ENCODE measurements around the gene STXBP2.

Gene STXBP2

DNA sequence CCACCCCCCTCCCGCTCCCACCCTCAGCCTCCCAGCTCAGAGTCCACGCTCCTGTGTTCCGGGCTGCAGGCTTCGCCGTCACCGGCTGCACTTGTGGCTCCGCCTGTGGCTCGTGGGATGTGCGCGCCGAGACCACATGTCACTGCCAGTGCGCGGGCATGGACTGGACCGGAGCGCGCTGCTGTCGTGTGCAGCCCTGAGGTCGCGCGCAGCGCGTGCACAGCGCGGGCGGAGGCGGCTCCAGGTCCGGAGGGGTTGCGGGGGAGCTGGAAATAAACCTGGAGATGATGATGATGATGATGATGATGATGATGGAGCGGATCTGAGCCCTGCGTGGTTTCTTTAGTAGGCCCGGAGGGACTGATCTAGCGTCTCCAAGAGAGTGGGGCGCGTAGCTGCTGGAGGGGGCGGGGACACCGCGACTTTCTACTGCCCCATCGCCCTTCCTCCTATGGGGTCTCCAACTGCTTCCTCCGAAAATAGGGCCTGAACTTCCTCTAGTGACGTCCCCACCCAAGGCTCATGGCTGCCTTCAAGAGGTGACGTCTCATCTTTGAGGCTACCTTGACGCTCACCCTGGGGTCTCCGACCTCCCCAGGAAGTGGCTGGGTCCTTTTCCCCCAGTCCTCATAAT, 33.4 kb downstream of the STXBP2 start:
- peak; percentile 58 for DNase-seq
- Mint-ChIP-seq H3K4me1 (no peaks in the 10 kb centered on the region), H3K36me3 (ENCODE audit: low read depth) (no peaks in the 10 kb centered on the region), H3K9me3 (peaks cover 15% of the 10 kb centered on the region), H3K4me3 (peak overlapping the region; percentile 82), H3K27me3 (ENCODE audit: low read depth, poor library complexity) (peaks cover 97% of the 10 kb centered on the region), H3K27ac (no peak overlapping the region)
- TF ChIP-seq, protein P1, sequence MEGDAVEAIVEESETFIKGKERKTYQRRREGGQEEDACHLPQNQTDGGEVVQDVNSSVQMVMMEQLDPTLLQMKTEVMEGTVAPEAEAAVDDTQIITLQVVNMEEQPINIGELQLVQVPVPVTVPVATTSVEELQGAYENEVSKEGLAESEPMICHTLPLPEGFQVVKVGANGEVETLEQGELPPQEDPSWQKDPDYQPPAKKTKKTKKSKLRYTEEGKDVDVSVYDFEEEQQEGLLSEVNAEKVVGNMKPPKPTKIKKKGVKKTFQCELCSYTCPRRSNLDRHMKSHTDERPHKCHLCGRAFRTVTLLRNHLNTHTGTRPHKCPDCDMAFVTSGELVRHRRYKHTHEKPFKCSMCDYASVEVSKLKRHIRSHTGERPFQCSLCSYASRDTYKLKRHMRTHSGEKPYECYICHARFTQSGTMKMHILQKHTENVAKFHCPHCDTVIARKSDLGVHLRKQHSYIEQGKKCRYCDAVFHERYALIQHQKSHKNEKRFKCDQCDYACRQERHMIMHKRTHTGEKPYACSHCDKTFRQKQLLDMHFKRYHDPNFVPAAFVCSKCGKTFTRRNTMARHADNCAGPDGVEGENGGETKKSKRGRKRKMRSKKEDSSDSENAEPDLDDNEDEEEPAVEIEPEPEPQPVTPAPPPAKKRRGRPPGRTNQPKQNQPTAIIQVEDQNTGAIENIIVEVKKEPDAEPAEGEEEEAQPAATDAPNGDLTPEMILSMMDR (IDR thresholded peaks at IDR 0.05): no peak

DNA sequence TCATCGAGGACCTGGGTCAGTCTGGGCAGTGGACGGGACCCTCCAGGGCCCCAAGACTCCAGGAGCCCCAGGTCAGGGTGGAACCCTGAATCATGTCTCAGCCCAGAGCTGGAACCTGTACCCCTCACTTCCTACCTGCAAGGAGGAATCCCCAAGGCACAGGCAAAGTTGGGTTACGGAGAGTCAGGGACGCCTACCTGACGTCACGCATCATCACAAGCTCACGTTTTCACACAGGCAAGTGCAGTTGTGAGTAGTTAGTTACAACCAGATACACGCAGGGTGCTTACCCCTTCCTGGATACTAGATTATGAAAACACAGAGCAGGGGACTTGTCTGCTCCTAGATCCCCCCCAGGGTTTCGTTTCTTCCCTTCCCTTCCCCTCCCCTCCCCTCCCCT, 33.9 kb downstream of the STXBP2 start:
- peak overlapping the region; percentile 82 for H3K4me3 Mint-ChIP-seq
- H3K9me3 Mint-ChIP-seq: peaks cover 15% of the 10 kb centered on the region
- no peak overlapping the region for H3K27ac Mint-ChIP-seq
- H3K36me3 Mint-ChIP-seq (ENCODE audit: low read depth): no peaks in the 10 kb centered on the region
- DNase-seq: no peak
- H3K4me1 Mint-ChIP-seq: no peaks in the 10 kb centered on the region
- H3K27me3 Mint-ChIP-seq (ENCODE audit: low read depth, poor library complexity): peaks cover 95% of the 10 kb centered on the region
- TF ChIP-seq, protein P1 (IDR thresholded peaks at IDR 0.05): no peak

DNA sequence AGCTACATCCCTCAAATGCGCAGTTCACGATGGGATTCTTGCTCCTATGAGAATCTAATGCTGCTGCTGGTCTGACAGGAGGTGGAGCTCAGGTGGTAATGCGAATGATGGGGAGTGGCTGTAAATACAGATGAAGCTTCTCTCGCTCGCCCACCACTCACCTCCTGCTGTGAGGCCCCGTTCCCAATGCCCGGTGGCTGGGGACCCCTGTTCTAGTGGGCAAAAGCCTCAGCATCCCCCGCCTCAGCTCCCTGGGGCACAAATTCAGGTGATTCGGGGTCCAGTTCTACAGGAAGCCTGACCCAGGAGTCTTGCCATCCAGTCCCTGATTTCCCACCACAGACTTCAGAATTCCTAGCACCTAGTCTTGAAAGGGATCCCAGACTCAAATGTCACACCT, 35.6 kb downstream of the STXBP2 start:
- Mint-ChIP-seq H3K27ac (no peak overlapping the region), H3K4me3 (no peak overlapping the region), H3K36me3 (ENCODE audit: low read depth) (no peaks in the 10 kb centered on the region), H3K4me1 (peaks cover 5% of the 10 kb centered on the region), H3K9me3 (peaks cover 15% of the 10 kb centered on the region), H3K27me3 (ENCODE audit: low read depth, poor library complexity) (peaks cover 95% of the 10 kb centered on the region)
- TF ChIP-seq, protein P1 (IDR thresholded peaks at IDR 0.05): no peak
- no peak for DNase-seq

DNA sequence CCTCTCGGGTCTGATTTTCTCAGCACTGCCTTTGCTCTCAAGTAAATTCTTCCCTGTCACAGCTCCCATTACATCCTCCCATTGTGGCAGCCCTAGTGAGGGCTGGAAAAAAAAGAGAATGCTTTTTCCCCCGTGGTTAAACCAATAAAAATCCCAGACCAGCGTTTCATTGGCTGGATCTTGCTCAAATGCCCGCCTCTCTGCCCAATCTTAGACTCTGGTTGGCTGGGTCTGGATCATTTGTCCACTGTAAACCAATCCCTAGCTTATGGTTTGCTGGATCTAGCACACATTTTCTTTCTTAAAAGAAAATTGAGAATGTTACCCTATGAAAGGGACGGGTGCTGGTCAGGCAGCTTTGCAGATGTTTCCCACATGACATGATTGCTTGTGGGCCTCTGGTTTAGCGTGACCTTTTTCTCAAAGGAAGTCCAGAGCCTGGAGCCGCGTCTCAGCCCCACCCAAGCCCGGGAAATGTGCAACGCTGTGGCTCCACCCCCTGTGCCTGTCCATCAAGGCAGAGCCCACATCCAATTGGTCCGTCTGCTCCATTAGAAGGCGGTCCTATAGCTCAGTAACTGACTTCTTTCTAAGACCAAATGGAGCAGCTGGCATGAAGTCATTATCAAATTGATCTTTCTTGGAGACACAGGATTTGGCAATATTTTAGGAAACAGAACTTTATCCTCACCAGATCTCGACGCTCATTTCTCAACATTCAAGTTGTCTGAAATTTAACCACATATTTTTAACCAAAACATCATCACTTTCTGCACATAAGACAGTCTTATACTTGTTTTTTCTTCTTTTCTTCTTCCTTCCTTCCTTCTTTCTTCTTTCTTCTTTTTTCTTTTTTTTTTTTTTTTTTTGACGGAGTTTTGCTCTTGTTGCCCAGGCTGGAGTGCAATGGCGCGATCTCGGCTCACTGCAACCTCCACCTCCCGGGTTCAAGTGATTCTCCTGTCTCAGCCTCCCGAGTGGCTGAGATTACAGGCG, 37.4 kb downstream of the STXBP2 start:
- Mint-ChIP-seq H3K9me3 (peaks cover 15% of the 10 kb centered on the region), H3K27ac (no peak overlapping the region), H3K4me3 (no peak overlapping the region), H3K4me1 (peaks cover 17% of the 10 kb centered on the region), H3K36me3 (ENCODE audit: low read depth) (no peaks in the 10 kb centered on the region), H3K27me3 (ENCODE audit: low read depth, poor library complexity) (peaks cover 87% of the 10 kb centered on the region)
- DNase-seq: peak; percentile 39
- TF ChIP-seq, protein P1 (IDR thresholded peaks at IDR 0.05): no peak

DNA sequence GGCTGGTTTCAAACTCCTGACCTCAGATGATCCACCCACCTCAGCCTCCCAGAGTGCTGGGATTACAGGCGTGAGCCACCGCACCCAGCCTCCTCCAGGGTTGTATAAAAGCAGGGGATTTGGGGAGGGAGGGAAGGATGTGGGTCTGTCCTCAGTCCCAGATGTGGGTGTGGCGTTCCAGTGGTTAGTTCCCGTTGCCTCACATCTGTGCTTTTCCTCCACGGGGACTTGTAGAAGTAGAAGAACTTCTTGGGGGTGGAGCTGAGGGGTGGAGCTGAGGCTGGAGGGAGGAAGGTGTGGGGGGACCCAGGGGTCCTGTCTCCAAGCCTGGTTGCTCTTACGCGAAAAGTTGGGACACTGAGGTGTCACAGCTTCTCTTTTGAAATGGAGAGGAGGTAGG, 39.5 kb downstream of the STXBP2 start:
- no peaks in the 10 kb centered on the region for H3K36me3 Mint-ChIP-seq (ENCODE audit: low read depth)
- peaks cover 77% of the 10 kb centered on the region for H3K27me3 Mint-ChIP-seq (ENCODE audit: low read depth, poor library complexity)
- DNase-seq: no peak
- H3K4me1 Mint-ChIP-seq: peaks cover 27% of the 10 kb centered on the region
- TF ChIP-seq, protein P1 (IDR thresholded peaks at IDR 0.05): no peak
- no peak overlapping the region for H3K27ac Mint-ChIP-seq
- H3K9me3 Mint-ChIP-seq: peaks cover 15% of the 10 kb centered on the region
- no peak overlapping the region for H3K4me3 Mint-ChIP-seq
